ENCODE measurements around the gene C19orf47.

DNA sequence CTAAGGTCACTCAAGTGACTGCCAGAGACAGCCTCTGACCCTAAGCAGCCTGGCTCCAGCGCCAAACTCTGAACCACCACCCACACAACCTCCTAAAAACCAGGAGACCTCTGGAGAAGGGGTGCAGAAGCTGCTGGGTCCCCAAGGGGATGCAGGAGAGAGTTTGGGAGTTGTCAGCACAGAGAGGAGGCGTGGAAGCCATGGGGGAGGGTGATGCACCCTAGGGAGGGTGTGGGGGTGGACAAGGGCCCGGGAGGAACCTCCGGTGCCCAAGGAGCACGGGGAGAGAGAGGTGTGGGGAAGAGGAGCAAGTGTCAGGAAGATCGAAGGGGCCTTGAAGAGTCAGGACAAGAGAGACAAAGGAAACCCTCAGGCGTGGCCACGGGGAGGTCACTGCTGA lies 43.9 kb upstream of the C19orf47 start:
- TF ChIP-seq POLR2AphosphoS5 (IDR thresholded peaks at IDR 0.05; ENCODE audit: borderline replicate concordance, low read depth, low read length) = no peak
- no peak for TF ChIP-seq FOXP2 (optimal IDR thresholded peaks at IDR 0.05; ENCODE audit: control extremely low read depth, extremely low read length, insufficient read depth)
- TF ChIP-seq EZH2 (IDR thresholded peaks at IDR 0.05) = no peak
